Endodermal cell (in vitro differentiated cells): ENCODE measurements around the gene PON1. TPM values are rescaled to one million over a fixed set of nuclear protein-coding genes. Genes with fewer than 3 reads are reported as not detected.

Experiments
- DNase-seq: peaks from one replicate; pipeline ENCODE4 v3.0.0-alpha.2; 2017
- H3K27ac ChIP-seq: 2 replicates; pipeline ENCODE4 v1.5.1; 2013; ENCODE audit warnings: mild to moderate bottlenecking, low read depth, low read length, moderate library complexity
- H3K27me3 ChIP-seq: 2 replicates; pipeline ENCODE4 v1.6.1; 2013; ENCODE audit warnings: mild to moderate bottlenecking, low read length, moderate library complexity; ENCODE audit not compliant: insufficient read depth, control insufficient read depth, poor library complexity, severe bottlenecking
- H3K36me3 ChIP-seq: 2 replicates; pipeline ENCODE4 v1.7.0; 2013; ENCODE audit warnings: mild to moderate bottlenecking, low read length, moderate library complexity; ENCODE audit not compliant: control insufficient read depth, insufficient read depth
- H3K4me1 ChIP-seq: one replicate; pipeline ENCODE4 v1.7.0; 2013; ENCODE audit warnings: low read length; ENCODE audit not compliant: control insufficient read depth, insufficient read depth
- H3K4me3 ChIP-seq: 2 replicates; pipeline ENCODE4 v1.5.1; 2013; ENCODE audit warnings: mild to moderate bottlenecking, low read length, moderate library complexity
- H3K9ac ChIP-seq: 2 replicates; pipeline ENCODE4 v1.6.1; 2013; ENCODE audit warnings: mild to moderate bottlenecking, low read length, moderate library complexity; ENCODE audit not compliant: poor library complexity, severe bottlenecking; ENCODE audit errors: extremely low read depth
- H3K9me3 ChIP-seq: 2 replicates; pipeline ENCODE4 v1.6.1; 2013; ENCODE audit warnings: mild to moderate bottlenecking, low read length, moderate library complexity; ENCODE audit not compliant: control insufficient read depth
- H3K27ac Mint-ChIP-seq: 2 replicates; pipeline ENCODE4 v1.8.0; 2020; ENCODE audit warnings: mixed read lengths
- H3K27me3 Mint-ChIP-seq: 2 replicates; pipeline ENCODE4 v1.8.0; 2021; ENCODE audit warnings: mild to moderate bottlenecking, mixed read lengths; ENCODE audit not compliant: insufficient read depth
- H3K36me3 Mint-ChIP-seq: 2 replicates; pipeline ENCODE4 v1.8.0; 2020; ENCODE audit warnings: low read depth, mixed read lengths
- H3K4me1 Mint-ChIP-seq: 2 replicates; pipeline ENCODE4 v1.8.0; 2020; ENCODE audit warnings: mixed read lengths
- H3K4me3 Mint-ChIP-seq: 2 replicates; pipeline ENCODE4 v1.8.0; 2020; ENCODE audit warnings: mild to moderate bottlenecking, moderate library complexity, mixed read lengths
- H3K9me3 Mint-ChIP-seq: 2 replicates; pipeline ENCODE4 v1.8.0; 2020; ENCODE audit warnings: mild to moderate bottlenecking, mixed read lengths
- CTCF ChIP-seq: fragments of 200-600 bp; sonication (generic); conservative IDR thresholded peaks from 2 replicates; pipeline ENCODE4 v1.5.0; 2021; ENCODE audit warnings: antibody characterized with exemption, mild to moderate bottlenecking
- WGBS, 2 experiments: methylation state at CpG; one replicate each; pipeline versions ENCODE4 v1.1.5 to v1.1.7; 2013; ENCODE audit warnings: missing lambda C conversion rate in 2 of 2, mixed read lengths in 1 of 2; ENCODE audit not compliant: insufficient coverage in 1 of 2, insufficient read length in 1 of 2; 5-methylcytosine and 5-hydroxymethylcytosine counted together
- total RNA-seq, 2 donors: library from RNA; stranded (reverse); fragmentation: NEBNext Ultra II Directional in 1 of 2; extraction: Animal tissue kit (Norgen Biotek cat#: 25700) in 1 of 2; gene quantifications; 2 replicates in 1 of 2; 3 replicates in 1 of 2; pipeline ENCODE4 v1.2.1, GENCODE V29; 2021

Gene PON1
- total RNA-seq, 2 donors from 2014 or later, result 0.48 TPM; not detected in 1

DNA sequence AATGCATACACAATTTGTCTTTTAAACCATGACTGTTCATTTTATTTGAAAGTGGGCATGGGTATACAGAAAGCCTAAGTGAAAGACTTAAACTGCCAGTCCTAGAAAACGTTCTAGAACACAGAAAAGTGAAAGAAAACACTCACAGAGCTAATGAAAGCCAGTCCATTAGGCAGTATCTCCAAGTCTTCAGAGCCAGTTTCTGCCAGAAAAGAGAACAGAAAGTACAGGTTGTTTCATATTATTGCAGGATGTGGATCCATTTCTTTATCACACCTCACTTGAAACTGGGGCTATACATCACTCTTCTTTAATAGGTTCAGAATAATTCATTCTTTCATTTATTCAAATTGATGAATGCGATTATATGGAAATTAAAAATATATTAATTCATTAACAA is 7.7 kb downstream of the PON1 start:
- Mint-ChIP-seq H3K9me3 (no peaks in the 10 kb centered on the region), H3K27ac (no peak overlapping the region), H3K36me3 (no peaks in the 10 kb centered on the region), H3K4me1 (no peaks in the 10 kb centered on the region), H3K27me3 (peaks cover 1% of the 10 kb centered on the region), H3K4me3 (no peak overlapping the region)
- no peaks in the 10 kb centered on the region for H3K27me3 ChIP-seq
- H3K27ac ChIP-seq, result no peak overlapping the region
- TF ChIP-seq CTCF, result no peak
- no peaks in the 10 kb centered on the region for H3K36me3 ChIP-seq
- H3K4me1 ChIP-seq, result no peaks in the 10 kb centered on the region
- no peak overlapping the region for H3K9ac ChIP-seq
- H3K4me3 ChIP-seq, result no peak overlapping the region
- no peaks in the 10 kb centered on the region for H3K9me3 ChIP-seq
- DNase-seq, result no peak
- 75 to 100% methylated on average over 1 of the region's 2 CpGs for WGBS, 2 experiments

DNA sequence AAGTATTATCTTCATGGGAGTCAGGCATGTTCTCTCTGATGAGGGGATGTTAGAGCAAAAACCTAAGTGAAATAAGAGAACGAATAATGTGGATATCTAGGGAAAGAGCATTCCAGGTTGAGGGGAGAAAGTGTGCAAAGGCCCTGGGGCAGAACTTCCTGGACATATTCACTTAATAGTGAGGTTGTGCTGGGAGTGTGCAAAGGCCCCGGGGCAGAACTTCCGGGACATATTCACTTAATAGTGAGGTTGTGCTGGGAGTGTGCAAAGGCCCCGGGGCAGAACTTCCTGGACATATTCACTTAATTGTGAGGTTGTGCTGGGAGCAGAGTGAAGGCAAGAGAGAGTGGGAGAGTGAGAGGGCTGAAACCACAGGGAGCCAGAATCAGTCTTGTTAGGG is 11.8 kb downstream of the PON1 start:
- no peak overlapping the region for H3K27ac ChIP-seq
- H3K4me1 ChIP-seq, result no peaks in the 10 kb centered on the region
- H3K36me3 ChIP-seq, result no peaks in the 10 kb centered on the region
- H3K4me3 Mint-ChIP-seq, result no peak overlapping the region
- TF ChIP-seq CTCF, result no peak
- no peaks in the 10 kb centered on the region for H3K27me3 Mint-ChIP-seq
- no peaks in the 10 kb centered on the region for H3K9me3 ChIP-seq
- no peak overlapping the region for H3K9ac ChIP-seq
- no peak overlapping the region for H3K4me3 ChIP-seq
- 76 to 92% methylated on average over 2 to 4 of the region's 4 CpGs for WGBS, 2 experiments
- H3K27me3 ChIP-seq, result no peaks in the 10 kb centered on the region
- no peaks in the 10 kb centered on the region for H3K9me3 Mint-ChIP-seq
- H3K36me3 Mint-ChIP-seq, result no peaks in the 10 kb centered on the region
- H3K27ac Mint-ChIP-seq, result no peak overlapping the region
- no peaks in the 10 kb centered on the region for H3K4me1 Mint-ChIP-seq
- no peak for DNase-seq

DNA sequence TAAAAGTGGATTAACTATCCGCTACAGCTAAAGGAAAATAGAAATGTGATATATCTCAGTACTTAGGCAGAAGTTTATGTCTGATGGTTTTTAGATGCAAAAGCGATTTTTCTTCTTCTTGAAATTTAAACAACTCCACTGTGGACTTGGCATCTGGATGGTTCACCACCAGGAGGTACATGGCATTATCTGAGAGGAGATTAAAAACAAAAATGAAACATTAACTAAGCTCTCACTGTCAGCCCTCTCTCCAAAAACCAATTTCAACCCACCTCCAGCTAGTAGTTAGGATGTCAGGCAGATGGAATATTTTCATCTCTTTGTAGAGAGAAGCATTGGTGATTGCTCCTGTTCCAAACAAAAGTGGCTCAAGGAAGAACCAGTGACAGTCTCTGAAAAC is 12.9 kb downstream of the PON1 start:
- H3K27me3 ChIP-seq, result no peaks in the 10 kb centered on the region
- H3K27ac Mint-ChIP-seq, result no peak overlapping the region
- H3K9me3 ChIP-seq, result no peaks in the 10 kb centered on the region
- H3K4me1 Mint-ChIP-seq, result no peaks in the 10 kb centered on the region
- H3K4me3 Mint-ChIP-seq, result no peak overlapping the region
- H3K4me3 ChIP-seq, result no peak overlapping the region
- no peak for DNase-seq
- no peaks in the 10 kb centered on the region for H3K36me3 Mint-ChIP-seq
- no peaks in the 10 kb centered on the region for H3K9me3 Mint-ChIP-seq
- 94% methylated on average over 2 of the region's 2 CpGs; no CpG with 5 or more reads in 1 of the 2 experiments for WGBS, 2 experiments
- H3K27ac ChIP-seq, result no peak overlapping the region
- H3K4me1 ChIP-seq, result no peaks in the 10 kb centered on the region
- no peak for TF ChIP-seq CTCF
- no peak overlapping the region for H3K9ac ChIP-seq
- H3K36me3 ChIP-seq, result no peaks in the 10 kb centered on the region
- H3K27me3 Mint-ChIP-seq, result no peaks in the 10 kb centered on the region
